Retinal pigment epithelial cell (primary cell): ENCODE data around the gene NEGR1.
A peak's percentile ranks its signal among the peaks of the same experiment; 100 is the strongest.

Experiments used
- DNase-seq: peaks from one replicate; pipeline ENCODE4 v3.0.0-alpha.2; 2010; ENCODE audit warnings: low read depth
- H3K4me3 ChIP-seq: 2 replicates; pipeline ENCODE4 v1.5.1; 2011; ENCODE audit warnings: mild to moderate bottlenecking, low read length, control low read depth, moderate library complexity
- TF ChIP-seq, protein P1 (sequence below): conservative IDR thresholded peaks from 2 replicates; pipeline ENCODE4 v1.5.1; 2011; ENCODE audit warnings: low read depth, low read length, control low read depth, inconsistent platforms

Gene NEGR1

GRCh38 chr1:71548398-71548890, 733.9 kb downstream of the NEGR1 start:
- no peak for DNase-seq
- no peak overlapping the region for H3K4me3 ChIP-seq
- TF ChIP-seq, protein P1, sequence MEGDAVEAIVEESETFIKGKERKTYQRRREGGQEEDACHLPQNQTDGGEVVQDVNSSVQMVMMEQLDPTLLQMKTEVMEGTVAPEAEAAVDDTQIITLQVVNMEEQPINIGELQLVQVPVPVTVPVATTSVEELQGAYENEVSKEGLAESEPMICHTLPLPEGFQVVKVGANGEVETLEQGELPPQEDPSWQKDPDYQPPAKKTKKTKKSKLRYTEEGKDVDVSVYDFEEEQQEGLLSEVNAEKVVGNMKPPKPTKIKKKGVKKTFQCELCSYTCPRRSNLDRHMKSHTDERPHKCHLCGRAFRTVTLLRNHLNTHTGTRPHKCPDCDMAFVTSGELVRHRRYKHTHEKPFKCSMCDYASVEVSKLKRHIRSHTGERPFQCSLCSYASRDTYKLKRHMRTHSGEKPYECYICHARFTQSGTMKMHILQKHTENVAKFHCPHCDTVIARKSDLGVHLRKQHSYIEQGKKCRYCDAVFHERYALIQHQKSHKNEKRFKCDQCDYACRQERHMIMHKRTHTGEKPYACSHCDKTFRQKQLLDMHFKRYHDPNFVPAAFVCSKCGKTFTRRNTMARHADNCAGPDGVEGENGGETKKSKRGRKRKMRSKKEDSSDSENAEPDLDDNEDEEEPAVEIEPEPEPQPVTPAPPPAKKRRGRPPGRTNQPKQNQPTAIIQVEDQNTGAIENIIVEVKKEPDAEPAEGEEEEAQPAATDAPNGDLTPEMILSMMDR: no peak

DNA sequence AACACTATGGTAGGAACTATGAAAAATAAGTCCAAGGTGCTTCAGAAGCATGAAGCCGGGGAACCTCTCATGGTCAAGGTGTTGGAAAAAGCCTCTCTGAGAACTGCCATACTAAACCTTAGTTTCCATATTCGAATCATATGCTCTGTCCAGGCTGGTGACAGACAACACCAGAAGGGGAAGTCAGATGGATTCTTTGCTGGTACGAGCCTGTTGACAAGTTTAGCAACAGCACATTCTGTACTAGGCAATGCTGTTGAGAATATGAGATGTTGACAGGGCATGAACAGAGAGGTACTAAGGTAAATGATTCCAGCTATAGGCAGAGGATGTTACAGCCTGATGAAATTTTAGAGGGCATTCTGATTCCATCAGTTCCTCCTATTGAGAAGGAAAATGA, 740.2 kb downstream of the NEGR1 start:
- TF ChIP-seq, protein P1: no peak
- DNase-seq: no peak

GRCh38 chr1:71533950-71534349, 748.4 kb downstream of the NEGR1 start:
- H3K4me3 ChIP-seq: no peak overlapping the region
- DNase-seq: no peak
- TF ChIP-seq, protein P1: no peak

More for the DNA sequence above, 740.2 kb downstream of the NEGR1 start:
- H3K4me3 ChIP-seq: no peak overlapping the region

GRCh38 chr1:71532343-71532742, 750.0 kb downstream of the NEGR1 start:
- no peak for DNase-seq
- TF ChIP-seq, protein P1: no peak
- no peak overlapping the region for H3K4me3 ChIP-seq

DNA sequence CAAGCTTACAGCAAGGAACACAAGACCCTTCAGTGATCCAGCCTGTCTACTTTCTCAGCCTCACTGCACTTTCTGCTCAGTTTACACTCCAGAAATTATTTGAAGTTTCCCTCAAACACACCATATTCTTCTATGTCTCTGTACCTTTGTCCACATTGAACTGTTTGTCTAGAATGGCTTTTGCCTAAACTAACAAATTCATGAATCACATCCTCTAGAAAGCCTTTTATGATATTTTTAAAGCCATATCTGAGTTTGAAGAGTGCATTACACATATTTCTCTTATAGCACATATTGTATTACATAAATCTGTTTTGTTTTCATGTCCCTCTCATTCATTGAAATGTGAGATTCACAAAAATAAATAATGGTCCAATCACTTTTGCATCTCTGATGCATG, 755.5 kb downstream of the NEGR1 start:
- no peak overlapping the region for H3K4me3 ChIP-seq
- TF ChIP-seq, protein P1: no peak

DNA sequence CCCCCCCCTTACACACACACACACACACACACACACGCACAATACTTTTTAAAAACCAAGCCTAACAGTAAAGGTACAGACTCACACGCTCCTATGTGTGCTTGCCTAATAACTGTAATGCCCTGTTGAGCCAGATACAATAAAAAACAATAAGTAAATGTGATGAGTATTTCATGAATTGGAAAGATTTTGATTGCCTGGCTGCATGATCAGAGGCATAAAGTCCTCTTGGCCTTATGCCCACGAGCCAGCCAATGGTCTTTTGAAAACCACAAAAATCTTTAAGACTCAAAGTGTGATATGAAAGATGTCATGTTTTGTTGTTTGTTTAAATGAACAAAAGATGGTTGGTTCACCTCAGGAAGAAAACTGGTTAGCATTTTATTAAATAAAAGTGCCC, 759.6 kb downstream of the NEGR1 start:
- DNase-seq: peak; percentile 14
- TF ChIP-seq, protein P1: no peak
- H3K4me3 ChIP-seq: no peak overlapping the region

More for the DNA sequence above, 755.5 kb downstream of the NEGR1 start:
- no peak for DNase-seq

DNA sequence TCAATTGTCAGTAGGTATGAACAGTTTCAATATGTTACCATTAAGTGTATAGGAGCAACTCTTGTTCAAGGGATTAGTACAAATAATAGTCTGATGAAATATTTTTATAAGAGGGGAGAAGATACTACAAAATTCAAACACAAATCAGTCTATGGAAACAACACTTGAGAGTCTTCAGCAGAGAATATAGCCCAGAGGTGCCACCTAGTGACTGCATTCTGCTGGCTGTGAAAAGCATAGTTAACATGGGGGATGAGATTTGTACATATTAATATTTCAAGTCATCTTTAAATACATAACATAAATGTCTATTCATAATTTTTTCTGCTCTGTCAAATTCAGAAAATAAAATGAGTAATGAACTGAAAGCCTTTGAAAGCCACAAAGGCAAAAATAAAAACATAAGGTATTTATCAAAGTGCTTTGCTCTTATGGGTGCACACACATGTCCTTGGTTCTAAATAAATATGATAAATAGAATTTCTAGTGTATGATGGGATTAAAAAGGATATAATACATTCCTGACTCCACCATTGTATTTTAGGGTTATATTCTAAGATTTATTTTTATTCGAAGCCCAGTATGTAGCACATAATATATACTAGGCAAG, 760.6 kb downstream of the NEGR1 start:
- no peak overlapping the region for H3K4me3 ChIP-seq
- peak; percentile 14 for DNase-seq
- TF ChIP-seq, protein P1: peak; percentile 90
